Measurements from ENCODE around the gene NADSYN1.

DNA sequence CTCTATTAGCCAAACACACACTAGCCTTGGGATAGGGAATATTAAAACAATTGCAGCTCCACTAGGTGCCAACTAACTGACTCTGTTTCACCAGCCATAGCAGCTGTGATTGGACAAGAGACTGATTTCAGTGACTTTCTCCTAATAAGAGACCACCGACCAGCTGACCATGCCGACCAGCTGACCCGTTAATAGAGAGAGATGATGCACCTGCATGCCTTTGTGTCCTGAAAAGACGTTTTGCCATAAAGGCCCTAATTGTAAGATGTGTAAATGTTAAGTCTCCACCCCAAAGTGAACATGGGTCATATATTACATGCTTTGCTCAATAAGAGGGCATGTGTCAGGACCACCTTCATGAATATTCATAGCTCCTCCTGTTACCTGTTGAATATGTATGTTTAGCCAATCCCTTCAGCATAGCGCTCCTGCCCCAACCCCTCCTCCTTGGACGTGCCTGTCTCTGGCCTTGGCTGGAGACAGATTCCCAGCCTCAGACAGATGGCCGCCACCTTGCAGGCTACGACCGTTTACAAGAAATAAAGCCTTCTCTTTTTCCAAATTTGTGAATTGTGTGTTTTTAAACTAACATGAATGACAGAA, 1.3 kb upstream of the NADSYN1 start:
- TF ChIP-seq, protein P1, sequence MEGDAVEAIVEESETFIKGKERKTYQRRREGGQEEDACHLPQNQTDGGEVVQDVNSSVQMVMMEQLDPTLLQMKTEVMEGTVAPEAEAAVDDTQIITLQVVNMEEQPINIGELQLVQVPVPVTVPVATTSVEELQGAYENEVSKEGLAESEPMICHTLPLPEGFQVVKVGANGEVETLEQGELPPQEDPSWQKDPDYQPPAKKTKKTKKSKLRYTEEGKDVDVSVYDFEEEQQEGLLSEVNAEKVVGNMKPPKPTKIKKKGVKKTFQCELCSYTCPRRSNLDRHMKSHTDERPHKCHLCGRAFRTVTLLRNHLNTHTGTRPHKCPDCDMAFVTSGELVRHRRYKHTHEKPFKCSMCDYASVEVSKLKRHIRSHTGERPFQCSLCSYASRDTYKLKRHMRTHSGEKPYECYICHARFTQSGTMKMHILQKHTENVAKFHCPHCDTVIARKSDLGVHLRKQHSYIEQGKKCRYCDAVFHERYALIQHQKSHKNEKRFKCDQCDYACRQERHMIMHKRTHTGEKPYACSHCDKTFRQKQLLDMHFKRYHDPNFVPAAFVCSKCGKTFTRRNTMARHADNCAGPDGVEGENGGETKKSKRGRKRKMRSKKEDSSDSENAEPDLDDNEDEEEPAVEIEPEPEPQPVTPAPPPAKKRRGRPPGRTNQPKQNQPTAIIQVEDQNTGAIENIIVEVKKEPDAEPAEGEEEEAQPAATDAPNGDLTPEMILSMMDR (IDR thresholded peaks at IDR 0.05) = no peak
- no peak for TF ChIP-seq POLR2A (IDR thresholded peaks at IDR 0.05)
